ENCODE results near the gene AOPEP. TPM values are rescaled to one million over a fixed set of nuclear protein-coding genes. Genes with fewer than 3 reads are reported as not detected.

Gene AOPEP
- total and polyA plus RNA-seq, 2 of the 13 experiments (the other 11 are each of a cell fraction or from before 2014, with no cell fraction given) = 22.2 to 41.6 TPM

DNA sequence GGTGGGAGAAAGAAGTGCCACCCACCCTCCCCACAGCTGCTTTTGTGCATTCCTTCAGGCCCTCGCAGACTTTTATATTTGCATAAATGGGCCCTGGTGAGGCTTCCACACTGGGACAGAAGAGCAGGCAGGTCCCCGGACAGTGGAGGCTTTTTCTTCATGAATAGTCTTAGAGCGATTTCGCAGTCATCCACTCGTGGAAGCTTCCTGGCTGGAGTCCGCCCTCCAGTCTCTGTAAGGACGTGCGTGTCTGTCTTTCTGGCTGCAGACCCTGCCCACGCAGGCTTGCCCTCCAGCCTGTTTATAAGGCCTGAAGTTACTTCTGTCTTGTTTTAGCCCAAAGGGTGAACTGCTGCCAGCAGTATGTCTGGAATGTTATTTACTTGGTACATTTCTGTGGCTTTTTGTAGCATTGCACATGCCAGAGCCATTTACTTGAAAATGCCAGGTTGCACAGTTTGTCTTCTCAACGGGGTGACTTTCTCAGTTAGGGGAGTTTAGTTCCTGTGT is 195.7 kb downstream of the AOPEP start (continued):
- TF ChIP-seq, protein P1, sequence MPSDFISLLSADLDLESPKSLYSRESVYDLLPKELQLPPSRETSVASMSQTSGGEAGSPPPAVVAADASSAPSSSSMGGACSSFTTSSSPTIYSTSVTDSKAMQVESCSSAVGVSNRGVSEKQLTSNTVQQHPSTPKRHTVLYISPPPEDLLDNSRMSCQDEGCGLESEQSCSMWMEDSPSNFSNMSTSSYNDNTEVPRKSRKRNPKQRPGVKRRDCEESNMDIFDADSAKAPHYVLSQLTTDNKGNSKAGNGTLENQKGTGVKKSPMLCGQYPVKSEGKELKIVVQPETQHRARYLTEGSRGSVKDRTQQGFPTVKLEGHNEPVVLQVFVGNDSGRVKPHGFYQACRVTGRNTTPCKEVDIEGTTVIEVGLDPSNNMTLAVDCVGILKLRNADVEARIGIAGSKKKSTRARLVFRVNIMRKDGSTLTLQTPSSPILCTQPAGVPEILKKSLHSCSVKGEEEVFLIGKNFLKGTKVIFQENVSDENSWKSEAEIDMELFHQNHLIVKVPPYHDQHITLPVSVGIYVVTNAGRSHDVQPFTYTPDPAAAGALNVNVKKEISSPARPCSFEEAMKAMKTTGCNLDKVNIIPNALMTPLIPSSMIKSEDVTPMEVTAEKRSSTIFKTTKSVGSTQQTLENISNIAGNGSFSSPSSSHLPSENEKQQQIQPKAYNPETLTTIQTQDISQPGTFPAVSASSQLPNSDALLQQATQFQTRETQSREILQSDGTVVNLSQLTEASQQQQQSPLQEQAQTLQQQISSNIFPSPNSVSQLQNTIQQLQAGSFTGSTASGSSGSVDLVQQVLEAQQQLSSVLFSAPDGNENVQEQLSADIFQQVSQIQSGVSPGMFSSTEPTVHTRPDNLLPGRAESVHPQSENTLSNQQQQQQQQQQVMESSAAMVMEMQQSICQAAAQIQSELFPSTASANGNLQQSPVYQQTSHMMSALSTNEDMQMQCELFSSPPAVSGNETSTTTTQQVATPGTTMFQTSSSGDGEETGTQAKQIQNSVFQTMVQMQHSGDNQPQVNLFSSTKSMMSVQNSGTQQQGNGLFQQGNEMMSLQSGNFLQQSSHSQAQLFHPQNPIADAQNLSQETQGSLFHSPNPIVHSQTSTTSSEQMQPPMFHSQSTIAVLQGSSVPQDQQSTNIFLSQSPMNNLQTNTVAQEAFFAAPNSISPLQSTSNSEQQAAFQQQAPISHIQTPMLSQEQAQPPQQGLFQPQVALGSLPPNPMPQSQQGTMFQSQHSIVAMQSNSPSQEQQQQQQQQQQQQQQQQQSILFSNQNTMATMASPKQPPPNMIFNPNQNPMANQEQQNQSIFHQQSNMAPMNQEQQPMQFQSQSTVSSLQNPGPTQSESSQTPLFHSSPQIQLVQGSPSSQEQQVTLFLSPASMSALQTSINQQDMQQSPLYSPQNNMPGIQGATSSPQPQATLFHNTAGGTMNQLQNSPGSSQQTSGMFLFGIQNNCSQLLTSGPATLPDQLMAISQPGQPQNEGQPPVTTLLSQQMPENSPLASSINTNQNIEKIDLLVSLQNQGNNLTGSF (CRISPR knock-in tag; IDR thresholded peaks at IDR 0.05) = no peak
- TF ChIP-seq EED (CRISPR knock-in tag; IDR thresholded peaks at IDR 0.05) (no peak), ZSCAN20 (CRISPR knock-in tag; IDR thresholded peaks at IDR 0.05; ENCODE audit: borderline replicate concordance) (no peak), ZNF792 (CRISPR knock-in tag; IDR thresholded peaks at IDR 0.05) (0 out of 2 replicates have a peak, but pooled peaks have one; percentile 51), TSC22D2 (CRISPR knock-in tag; IDR thresholded peaks at IDR 0.05; ENCODE audit: borderline replicate concordance) (no peak), ZNF83 (CRISPR knock-in tag; IDR thresholded peaks at IDR 0.05; ENCODE audit: borderline replicate concordance) (no peak), ZNF7 (CRISPR knock-in tag; IDR thresholded peaks at IDR 0.05) (no peak), NR2F1 (CRISPR knock-in tag; IDR thresholded peaks at IDR 0.05) (no peak), TBL1XR1 (IDR thresholded peaks at IDR 0.05; ENCODE audit: borderline replicate concordance, low read length, partially characterized antibody) (no peak), ZFP41 (CRISPR knock-in tag; IDR thresholded peaks at IDR 0.05; ENCODE audit: borderline replicate concordance) (no peak), DNMT3B (CRISPR knock-in tag; conservative IDR thresholded peaks at IDR 0.05) (no peak), MED13 (CRISPR knock-in tag; IDR thresholded peaks at IDR 0.05) (no peak), HDAC6 (IDR thresholded peaks at IDR 0.05; ENCODE audit: low read depth, low read length) (no peak), ZNF264 (CRISPR knock-in tag; IDR thresholded peaks at IDR 0.05) (no peak), ZBTB8A (CRISPR knock-in tag; IDR thresholded peaks at IDR 0.05; ENCODE audit: borderline replicate concordance, low read depth) (no peak), ZNF569 (CRISPR knock-in tag; IDR thresholded peaks at IDR 0.05; ENCODE audit: borderline replicate concordance) (no peak), PHF21A (CRISPR knock-in tag; IDR thresholded peaks at IDR 0.05) (no peak), MTA1 (CRISPR knock-in tag; IDR thresholded peaks at IDR 0.05; ENCODE audit: borderline replicate concordance) (0 out of 2 replicates have a peak, but pooled peaks have one; percentile 39), TCF7 (IDR thresholded peaks at IDR 0.05; ENCODE audit: low read depth) (no peak; the same call in 1 of the 2 replicates)
- TF ChIP-seq, protein P2, sequence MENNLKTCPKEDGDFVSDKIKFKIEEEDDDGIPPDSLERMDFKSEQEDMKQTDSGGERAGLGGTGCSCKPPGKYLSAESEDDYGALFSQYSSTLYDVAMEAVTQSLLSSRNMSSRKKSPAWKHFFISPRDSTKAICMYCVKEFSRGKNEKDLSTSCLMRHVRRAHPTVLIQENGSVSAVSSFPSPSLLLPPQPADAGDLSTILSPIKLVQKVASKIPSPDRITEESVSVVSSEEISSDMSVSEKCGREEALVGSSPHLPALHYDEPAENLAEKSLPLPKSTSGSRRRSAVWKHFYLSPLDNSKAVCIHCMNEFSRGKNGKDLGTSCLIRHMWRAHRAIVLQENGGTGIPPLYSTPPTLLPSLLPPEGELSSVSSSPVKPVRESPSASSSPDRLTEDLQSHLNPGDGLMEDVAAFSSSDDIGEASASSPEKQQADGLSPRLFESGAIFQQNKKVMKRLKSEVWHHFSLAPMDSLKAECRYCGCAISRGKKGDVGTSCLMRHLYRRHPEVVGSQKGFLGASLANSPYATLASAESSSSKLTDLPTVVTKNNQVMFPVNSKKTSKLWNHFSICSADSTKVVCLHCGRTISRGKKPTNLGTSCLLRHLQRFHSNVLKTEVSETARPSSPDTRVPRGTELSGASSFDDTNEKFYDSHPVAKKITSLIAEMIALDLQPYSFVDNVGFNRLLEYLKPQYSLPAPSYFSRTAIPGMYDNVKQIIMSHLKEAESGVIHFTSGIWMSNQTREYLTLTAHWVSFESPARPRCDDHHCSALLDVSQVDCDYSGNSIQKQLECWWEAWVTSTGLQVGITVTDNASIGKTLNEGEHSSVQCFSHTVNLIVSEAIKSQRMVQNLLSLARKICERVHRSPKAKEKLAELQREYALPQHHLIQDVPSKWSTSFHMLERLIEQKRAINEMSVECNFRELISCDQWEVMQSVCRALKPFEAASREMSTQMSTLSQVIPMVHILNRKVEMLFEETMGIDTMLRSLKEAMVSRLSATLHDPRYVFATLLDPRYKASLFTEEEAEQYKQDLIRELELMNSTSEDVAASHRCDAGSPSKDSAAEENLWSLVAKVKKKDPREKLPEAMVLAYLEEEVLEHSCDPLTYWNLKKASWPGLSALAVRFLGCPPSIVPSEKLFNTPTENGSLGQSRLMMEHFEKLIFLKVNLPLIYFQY (CRISPR knock-in tag; IDR thresholded peaks at IDR 0.05; ENCODE audit: borderline replicate concordance) = no peak
- TF ChIP-seq, protein P3, sequence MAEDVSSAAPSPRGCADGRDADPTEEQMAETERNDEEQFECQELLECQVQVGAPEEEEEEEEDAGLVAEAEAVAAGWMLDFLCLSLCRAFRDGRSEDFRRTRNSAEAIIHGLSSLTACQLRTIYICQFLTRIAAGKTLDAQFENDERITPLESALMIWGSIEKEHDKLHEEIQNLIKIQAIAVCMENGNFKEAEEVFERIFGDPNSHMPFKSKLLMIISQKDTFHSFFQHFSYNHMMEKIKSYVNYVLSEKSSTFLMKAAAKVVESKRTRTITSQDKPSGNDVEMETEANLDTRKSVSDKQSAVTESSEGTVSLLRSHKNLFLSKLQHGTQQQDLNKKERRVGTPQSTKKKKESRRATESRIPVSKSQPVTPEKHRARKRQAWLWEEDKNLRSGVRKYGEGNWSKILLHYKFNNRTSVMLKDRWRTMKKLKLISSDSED (CRISPR knock-in tag; IDR thresholded peaks at IDR 0.05) = no peak
